SK-N-SH treated with all-trans-retinoic acid at 6 μM for 48 hours (cell line): ENCODE measurements around the gene ADCYAP1R1.

ENCODE experiments used
- ARNTL ChIP-seq: fragments of 450-650 bp; formaldehyde crosslinking; IDR thresholded peaks from 2 replicates; pipeline ENCODE4 v1.5.0; 2020; ENCODE audit warnings: low read depth, mild to moderate bottlenecking, moderate library complexity, borderline replicate concordance
- CREB5 ChIP-seq: fragments of 250-450 bp; sonication (Bioruptor Pico); IDR thresholded peaks from 2 replicates; pipeline ENCODE4 v1.5.1; 2020; ENCODE audit warnings: low read depth, mild to moderate bottlenecking, moderate library complexity
- ESRRG ChIP-seq: fragments of 250-450 bp; sonication (Bioruptor Pico); IDR thresholded peaks from 2 replicates; pipeline ENCODE4 v1.6.1; 2021; ENCODE audit warnings: mild to moderate bottlenecking
- OSR1 ChIP-seq: fragments of 250-450 bp; sonication (Bioruptor Pico); IDR thresholded peaks from 2 replicates; pipeline ENCODE4 v1.8.0; 2022; ENCODE audit warnings: moderate library complexity, mild to moderate bottlenecking, inconsistent platforms
- PATZ1 ChIP-seq: fragments of 250-450 bp; sonication (Bioruptor Pico); IDR thresholded peaks from 2 replicates; pipeline ENCODE4 v1.8.0; 2020; ENCODE audit warnings: mild to moderate bottlenecking, moderate library complexity, borderline replicate concordance
- PPARA ChIP-seq: fragments of 250-450 bp; sonication (Bioruptor Pico); IDR thresholded peaks from 2 replicates; pipeline ENCODE4 v1.5.0; 2020; ENCODE audit warnings: mild to moderate bottlenecking, borderline replicate concordance
- TOX ChIP-seq: fragments of 250-450 bp; sonication (Bioruptor Pico); IDR thresholded peaks from 2 replicates; pipeline ENCODE4 v1.8.0; 2021; ENCODE audit warnings: mild to moderate bottlenecking, moderate library complexity, borderline replicate concordance
- ZC3H10 ChIP-seq: fragments of 250-450 bp; sonication (Bioruptor Pico); IDR thresholded peaks from 2 replicates; pipeline ENCODE4 v1.5.1; 2021; ENCODE audit warnings: mild to moderate bottlenecking, moderate library complexity
- ZFP3 ChIP-seq: fragments of 250-450 bp; sonication (Bioruptor Pico); IDR thresholded peaks from 2 replicates; pipeline ENCODE4 v1.5.0; 2020; ENCODE audit warnings: mild to moderate bottlenecking, moderate library complexity
- ZFP30 ChIP-seq: fragments of 450-650 bp; formaldehyde crosslinking; IDR thresholded peaks from 2 replicates; pipeline ENCODE4 v1.5.0; 2022; ENCODE audit warnings: mild to moderate bottlenecking, moderate library complexity
- ZNF565 ChIP-seq: fragments of 450-650 bp; formaldehyde crosslinking; conservative IDR thresholded peaks from 2 replicates; pipeline ENCODE4 v1.5.0; 2020; ENCODE audit warnings: low read depth, mild to moderate bottlenecking, moderate library complexity
- ZNF70 ChIP-seq: fragments of 450-650 bp; formaldehyde crosslinking; IDR thresholded peaks from 2 replicates; pipeline ENCODE4 v1.5.0; 2020; ENCODE audit warnings: mild to moderate bottlenecking, moderate library complexity

DNA sequence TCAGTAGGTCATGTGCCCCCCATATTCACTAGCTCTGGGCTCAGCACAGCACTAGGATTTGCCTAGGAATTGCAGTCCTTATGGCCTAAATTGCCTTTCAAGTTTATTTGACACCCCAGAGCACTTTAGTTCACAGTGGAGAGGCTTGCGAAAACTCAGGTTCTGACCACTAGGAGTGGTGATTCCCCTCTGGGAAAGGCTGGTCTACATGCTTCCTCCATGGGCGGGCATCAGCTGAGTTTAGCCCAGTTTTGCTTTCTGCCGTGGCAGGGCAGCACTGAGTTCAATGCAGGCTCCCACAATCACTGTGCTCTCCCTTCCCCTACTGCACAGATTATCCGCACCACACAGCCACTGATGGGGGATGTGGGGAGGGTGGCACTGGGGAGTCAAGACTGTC, 94.4 kb downstream of the ADCYAP1R1 start:
- TF ChIP-seq PPARA (no peak), ZFP3 (CRISPR knock-in tag) (no peak), PATZ1 (CRISPR knock-in tag) (no peak), ZNF565 (CRISPR knock-in tag) (no peak), ESRRG (no peak), OSR1 (no peak), CREB5 (CRISPR knock-in tag) (no peak), ZC3H10 (CRISPR knock-in tag) (no peak), ZNF70 (CRISPR knock-in tag) (no peak), ZFP30 (CRISPR knock-in tag) (no peak), ARNTL (CRISPR knock-in tag) (no peak), TOX (CRISPR knock-in tag) (no peak)
